HFF-Myc (cell line): ENCODE measurements around the gene INPP5A.

ENCODE experiments used
- DNase-seq: peaks from one replicate; pipeline ENCODE4 v3.0.0-alpha.2; 2011; ENCODE audit warnings: low read depth; ENCODE audit errors: extremely low read depth
- H3K4me3 ChIP-seq: replicated peaks from 2 replicates; pipeline ENCODE4 v1.5.1; 2011; ENCODE audit warnings: low read depth, mild to moderate bottlenecking, control low read depth, low read length
- TF ChIP-seq, protein P1 (sequence below): IDR thresholded peaks from 2 replicates; pipeline ENCODE4 v1.5.1; 2012; ENCODE audit warnings: mild to moderate bottlenecking, low read depth, low read length, control low read depth; ENCODE audit errors: missing control alignments

INPP5A gene

DNA sequence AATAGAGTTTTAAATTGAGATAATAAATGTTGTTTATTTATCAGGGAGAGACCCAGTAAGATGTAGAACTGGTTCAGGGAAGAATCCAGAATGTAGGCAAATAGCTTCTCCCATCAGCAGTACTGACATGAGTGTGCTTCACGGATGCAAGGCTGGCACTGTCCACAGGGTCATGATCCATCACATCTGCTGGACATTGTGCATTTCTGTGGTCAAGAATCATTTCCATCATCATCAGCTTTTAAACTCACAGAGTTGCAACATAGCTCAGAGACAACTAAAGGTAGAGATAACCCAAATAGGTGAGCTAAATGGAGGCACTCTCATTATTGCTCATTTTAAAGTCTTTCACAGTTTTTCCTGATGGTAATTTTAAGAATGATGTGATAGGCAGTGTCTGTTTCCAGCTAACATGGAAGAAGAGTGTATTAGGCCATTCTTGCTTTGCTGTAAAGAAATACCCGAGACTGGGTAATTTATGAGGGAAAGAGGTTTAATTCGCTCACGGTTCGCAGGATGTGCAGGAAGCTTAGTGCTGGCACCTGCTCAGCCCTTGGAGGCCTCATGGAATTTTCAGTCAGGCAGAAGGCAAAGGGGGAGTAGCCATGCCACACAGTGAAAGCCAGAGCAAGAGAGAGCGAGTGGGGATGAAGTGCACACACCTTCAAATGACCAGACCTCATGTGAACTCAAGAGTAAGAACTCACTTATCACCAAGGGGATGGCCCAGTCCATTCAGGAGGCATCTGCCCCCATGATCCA is 80.8 kb downstream of the INPP5A start:
- H3K4me3 ChIP-seq, result no peak overlapping the region
- TF ChIP-seq, protein P1, sequence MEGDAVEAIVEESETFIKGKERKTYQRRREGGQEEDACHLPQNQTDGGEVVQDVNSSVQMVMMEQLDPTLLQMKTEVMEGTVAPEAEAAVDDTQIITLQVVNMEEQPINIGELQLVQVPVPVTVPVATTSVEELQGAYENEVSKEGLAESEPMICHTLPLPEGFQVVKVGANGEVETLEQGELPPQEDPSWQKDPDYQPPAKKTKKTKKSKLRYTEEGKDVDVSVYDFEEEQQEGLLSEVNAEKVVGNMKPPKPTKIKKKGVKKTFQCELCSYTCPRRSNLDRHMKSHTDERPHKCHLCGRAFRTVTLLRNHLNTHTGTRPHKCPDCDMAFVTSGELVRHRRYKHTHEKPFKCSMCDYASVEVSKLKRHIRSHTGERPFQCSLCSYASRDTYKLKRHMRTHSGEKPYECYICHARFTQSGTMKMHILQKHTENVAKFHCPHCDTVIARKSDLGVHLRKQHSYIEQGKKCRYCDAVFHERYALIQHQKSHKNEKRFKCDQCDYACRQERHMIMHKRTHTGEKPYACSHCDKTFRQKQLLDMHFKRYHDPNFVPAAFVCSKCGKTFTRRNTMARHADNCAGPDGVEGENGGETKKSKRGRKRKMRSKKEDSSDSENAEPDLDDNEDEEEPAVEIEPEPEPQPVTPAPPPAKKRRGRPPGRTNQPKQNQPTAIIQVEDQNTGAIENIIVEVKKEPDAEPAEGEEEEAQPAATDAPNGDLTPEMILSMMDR, result no peak
- DNase-seq, result no peak

DNA sequence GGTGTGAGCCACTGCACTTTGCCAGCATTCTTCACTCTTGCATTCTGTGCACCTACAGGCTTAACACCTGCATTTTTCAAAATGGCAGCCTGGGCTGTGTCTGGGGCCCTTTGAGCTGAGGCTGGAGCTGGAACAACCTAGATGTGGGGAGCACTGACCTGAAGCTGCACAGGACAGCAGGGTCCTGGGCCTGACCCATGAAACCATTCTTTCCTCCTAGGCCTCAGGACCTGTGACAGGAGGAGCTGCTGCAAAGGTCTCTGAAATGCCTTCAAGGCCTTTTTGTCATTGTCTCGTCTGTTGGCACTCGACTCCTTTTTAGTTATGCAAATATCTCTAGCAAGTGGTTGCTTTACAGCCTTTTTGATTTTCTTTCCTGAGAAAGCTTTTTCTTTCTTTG is 82.3 kb downstream of the INPP5A start:
- TF ChIP-seq, protein P1, result no peak
- H3K4me3 ChIP-seq, result no peak overlapping the region
- no peak for DNase-seq

DNA sequence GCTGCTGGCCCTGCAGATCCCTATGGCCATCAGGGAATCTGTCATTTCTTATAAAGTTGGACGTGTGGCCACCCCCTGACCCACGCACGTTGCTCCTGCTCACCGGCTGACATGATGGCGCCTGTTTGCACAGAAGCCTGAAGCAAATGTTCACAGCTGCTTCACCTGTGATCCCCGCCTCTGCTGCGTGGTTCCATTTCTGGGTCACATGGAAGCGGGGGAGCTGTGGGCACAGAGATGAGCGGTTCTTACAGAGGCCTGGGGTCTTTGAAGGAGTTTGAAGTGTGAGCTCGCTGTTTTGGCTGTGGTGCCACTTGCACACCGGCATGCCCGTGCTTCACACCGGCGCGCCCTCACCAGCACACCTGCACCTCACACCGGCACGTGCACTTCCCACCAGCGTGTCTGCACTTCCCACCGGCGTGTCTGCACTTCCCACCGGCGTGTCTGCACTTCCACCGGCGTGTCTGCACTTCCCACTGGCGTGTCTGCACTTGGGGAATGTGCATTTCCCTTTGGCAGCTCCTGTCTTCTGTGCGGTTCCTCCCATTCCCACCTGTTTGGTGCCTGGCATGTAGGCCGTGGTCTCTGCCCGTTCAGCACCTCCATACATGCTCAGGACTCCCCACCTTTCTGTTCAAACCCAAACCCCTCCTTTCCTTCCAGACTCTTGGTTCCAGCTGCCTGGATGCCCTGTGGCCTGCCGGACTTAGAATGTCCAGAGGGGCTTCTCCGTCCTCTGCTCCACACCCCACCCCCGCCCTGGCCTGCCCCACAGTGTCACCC is 86.7 kb downstream of the INPP5A start:
- no peak for DNase-seq
- H3K4me3 ChIP-seq, result no peak overlapping the region
- TF ChIP-seq, protein P1, result no peak

DNA sequence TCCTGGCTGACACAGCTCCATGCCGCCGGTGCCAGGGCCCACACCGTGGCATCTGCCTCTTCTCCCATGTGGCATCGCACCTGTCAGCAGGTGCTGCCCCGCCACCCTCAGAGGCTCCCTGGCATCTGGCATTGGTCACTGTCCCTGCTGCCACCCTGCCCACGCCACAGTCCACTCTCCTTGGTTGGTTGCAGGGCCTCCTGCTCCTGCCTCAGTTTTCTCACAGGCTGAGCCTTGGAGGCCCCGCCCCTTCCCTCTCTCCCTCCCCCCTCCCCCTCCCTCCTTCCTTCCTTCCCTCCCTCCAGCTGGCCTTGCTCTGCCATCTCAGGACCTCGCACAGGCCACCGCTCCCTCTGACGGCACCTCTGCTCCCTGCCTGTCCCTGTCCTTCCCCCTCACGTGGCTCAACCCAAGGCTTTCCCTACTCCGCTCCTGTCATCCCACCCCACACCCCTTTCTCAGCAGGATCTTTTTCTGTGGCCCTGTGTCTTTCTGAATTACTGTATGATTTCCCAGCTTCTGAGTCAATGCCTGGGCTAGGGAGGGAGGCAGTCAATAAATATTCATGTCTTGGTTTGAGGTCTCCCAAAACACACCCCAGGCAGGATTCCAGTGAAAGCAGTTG is 87.4 kb downstream of the INPP5A start:
- TF ChIP-seq, protein P1, result no peak
- no peak for DNase-seq

DNA sequence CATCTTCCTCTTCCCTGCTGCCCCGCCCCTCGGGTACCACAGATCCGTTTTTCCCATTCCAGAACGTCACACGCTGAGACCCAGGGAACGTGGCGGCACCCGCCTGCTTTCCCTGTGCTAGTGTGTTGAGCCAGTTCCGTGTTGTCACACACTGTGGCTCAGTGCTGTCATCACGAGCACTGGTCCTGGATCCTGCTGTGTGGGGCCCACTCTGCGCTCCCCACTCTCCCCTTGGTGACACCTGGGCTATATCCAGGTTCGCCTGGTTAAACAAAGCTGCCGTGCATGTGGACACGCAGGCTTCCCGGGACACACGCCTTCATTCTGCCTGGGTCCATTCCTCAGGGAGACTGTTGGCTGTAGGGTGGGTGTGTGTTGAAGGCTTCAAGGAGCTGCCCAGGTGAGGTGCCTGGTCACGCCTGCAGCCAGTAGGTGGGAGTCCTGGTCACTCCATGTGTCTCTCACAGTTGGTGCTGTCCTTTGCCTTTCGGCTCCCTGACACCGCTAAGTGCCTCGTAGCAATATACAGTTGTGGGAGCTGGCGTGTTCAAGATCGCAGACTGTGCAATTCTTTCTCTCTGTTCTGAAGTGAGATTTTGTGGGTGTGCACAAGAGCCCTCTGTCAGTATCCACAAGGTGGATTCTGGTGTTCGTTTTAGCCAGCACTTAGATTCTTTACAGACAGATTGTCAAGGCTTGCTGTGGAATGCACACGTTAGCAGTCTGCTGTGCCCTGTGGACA is 88.6 kb downstream of the INPP5A start:
- TF ChIP-seq, protein P1, result no peak
- DNase-seq, result no peak
- no peak overlapping the region for H3K4me3 ChIP-seq

More for the DNA sequence above, 87.4 kb downstream of the INPP5A start:
- no peak overlapping the region for H3K4me3 ChIP-seq
